GM19099 (cell line): ENCODE measurements around the gene ALAS2.

Experiments
- POLR2A ChIP-seq: IDR thresholded peaks from 3 replicates; pipeline ENCODE4 v1.6.1; 2011; ENCODE audit warnings: low read depth; ENCODE audit not compliant: insufficient read length; ENCODE audit errors: extremely low read depth

Gene ALAS2

DNA sequence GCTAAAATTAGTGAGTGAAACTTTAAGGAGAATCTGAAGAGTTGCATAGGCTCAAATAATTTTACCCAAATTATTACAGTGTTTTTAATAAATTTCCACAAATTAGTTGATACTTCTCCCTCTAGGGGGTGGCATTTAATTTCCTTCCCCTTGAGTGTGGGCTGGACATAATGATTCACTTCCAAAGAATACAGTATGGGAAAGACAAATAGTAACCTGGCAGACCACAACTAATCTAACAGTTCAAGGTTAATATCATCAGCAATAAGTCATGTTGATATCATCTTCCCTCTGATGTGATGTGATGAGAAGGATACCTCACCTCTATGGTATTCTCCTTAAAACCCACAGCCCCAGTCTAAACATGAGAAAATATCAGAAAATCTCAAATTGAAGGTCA lies 52.3 kb downstream of the ALAS2 start:
- TF ChIP-seq POLR2A, result no peak

DNA sequence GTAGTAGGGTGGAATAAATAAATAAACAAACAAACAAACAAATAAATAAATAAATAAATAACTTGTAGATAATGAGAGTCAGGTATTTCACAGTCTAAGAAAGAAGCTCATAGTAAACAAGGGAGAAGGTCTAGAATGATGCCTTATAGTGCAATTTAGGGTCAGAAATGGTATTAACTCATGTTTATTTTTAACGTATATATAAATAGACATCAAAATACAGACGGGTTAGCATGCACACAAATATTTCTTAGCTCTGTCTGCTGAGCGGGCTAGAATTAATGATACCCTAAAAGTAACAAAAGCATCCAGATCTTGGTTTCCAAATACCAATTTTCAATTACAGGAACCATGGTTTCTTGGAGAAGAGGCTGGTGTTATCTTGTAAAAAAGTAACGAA lies 53.4 kb downstream of the ALAS2 start:
- no peak for TF ChIP-seq POLR2A

DNA sequence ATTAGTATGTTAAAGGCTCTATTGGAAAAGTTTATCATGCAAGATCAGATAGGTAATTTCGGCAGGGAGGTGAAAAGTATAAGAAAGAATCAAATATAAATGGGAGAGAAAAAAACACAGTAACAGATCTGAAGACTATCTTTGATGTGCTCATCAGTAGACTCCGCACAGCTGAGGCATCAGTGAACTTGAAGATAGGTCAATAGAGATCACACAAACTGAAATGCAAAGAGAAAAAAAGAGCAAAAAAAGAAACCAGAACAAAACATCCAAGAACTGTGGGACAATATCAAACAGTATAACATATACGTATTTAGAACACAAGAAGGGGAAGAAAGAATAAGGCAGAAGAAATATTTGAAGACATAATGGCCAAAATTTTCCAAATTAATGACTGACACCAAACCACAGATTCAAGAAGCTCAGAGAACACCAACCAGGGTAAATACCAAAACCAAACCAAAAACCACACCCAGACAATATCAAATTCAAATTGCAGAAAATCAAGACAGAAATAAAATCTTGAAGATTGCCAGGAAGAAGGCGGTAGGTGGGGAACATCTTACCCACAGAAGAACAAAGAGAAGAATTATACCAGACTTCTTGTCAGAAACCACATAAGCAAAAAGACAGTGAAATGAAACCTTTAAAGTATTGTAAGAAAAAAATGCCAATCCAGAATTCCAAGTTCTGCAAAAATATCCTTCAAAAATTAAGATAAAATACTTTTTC lies 65.8 kb downstream of the ALAS2 start:
- no peak for TF ChIP-seq POLR2A

DNA sequence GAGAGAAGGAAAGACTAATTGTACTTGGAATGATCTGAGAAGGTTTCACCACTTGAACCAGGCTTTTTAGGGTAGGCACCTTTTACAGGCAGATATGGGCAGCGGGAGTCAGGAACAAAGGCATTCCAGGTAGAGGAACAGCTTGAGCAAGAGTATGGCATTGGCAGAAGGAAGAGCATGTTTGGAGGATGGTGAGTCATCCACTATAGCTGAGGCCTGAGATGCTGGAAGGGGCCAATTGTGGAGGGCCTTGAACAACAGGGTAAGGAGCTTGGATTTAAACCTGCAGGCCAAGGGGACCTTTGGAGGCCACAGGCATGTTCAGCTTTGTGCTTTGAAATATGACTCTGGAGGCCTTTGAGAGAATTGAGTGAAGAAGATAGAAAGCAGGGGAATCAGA lies 69.0 kb downstream of the ALAS2 start:
- no peak for TF ChIP-seq POLR2A
